GM12864 (cell line): ENCODE results near the gene ZBTB45.

ENCODE experiments used
- DNase-seq: peaks from one replicate; pipeline ENCODE4 v3.0.0-alpha.2; 2011; ENCODE audit warnings: low read depth
- H3K4me3 ChIP-seq: 2 replicates; pipeline ENCODE4 v1.5.1; 2011; ENCODE audit warnings: mild to moderate bottlenecking, low read depth, low read length, control low read depth
- TF ChIP-seq, protein P1 (sequence below): IDR thresholded peaks from 2 replicates; pipeline ENCODE4 v1.5.1; 2011; ENCODE audit warnings: low read depth, mild to moderate bottlenecking, moderate library complexity, low read length, control low read depth, inconsistent platforms; ENCODE audit errors: missing control alignments

ZBTB45 gene

DNA sequence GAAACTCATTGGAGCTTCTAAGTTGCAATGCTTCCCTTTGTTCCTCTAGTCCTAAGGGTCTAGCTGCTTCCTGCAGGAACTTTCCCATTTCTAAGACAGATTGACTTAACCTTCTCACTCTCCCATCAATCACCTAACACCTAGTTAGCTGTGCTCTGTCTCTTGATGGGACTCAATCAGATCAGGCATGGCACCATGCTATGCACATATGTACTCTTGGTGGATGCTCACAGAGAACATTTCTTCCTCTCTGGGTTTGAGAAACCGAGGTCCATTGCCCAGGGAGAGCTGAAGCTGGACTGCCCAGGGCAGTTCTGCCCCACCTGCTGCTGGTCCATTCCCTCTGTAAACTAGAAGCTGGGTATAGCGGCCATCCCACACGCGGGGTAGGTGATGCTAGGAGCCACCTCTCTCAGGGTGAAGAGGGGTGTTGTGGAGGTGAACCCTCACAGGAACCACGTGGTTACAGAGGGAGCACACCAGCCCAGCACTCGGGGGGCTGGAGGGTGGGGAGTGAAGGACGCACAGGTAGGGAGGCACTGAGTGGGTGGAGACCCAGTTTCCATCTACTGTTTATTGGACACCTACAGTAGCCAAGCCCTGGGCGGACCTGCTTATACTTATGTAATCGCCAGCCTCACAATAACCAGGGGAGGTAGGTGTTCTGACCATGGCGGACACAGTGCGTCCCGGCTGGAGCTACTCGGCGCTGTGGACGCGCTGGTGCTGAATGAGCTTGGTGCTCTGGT, 41.9 kb upstream of the ZBTB45 start:
- TF ChIP-seq, protein P1, sequence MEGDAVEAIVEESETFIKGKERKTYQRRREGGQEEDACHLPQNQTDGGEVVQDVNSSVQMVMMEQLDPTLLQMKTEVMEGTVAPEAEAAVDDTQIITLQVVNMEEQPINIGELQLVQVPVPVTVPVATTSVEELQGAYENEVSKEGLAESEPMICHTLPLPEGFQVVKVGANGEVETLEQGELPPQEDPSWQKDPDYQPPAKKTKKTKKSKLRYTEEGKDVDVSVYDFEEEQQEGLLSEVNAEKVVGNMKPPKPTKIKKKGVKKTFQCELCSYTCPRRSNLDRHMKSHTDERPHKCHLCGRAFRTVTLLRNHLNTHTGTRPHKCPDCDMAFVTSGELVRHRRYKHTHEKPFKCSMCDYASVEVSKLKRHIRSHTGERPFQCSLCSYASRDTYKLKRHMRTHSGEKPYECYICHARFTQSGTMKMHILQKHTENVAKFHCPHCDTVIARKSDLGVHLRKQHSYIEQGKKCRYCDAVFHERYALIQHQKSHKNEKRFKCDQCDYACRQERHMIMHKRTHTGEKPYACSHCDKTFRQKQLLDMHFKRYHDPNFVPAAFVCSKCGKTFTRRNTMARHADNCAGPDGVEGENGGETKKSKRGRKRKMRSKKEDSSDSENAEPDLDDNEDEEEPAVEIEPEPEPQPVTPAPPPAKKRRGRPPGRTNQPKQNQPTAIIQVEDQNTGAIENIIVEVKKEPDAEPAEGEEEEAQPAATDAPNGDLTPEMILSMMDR = no peak

DNA sequence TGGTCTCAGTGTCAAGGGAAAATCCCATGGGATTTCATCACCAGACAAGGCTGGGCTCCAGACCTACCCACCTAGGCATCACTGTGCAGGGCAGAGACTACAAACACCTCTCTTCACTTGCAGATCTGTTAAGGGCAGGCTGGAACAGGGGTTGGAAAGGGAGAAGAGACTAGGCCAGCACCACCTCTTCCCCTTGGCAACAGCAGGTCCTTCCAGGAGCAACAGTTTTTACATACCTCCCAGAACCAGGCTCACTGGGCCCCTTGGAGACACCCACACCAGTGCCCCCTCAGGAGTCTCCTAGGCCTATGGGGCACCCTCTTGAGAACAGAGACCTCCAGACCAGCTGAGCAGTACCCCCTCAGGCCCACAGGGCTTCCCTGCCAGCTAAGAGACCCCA, 41.3 kb upstream of the ZBTB45 start:
- TF ChIP-seq, protein P1 = no peak
- no peak overlapping the region for H3K4me3 ChIP-seq
- no peak for DNase-seq

More for the DNA sequence above, 41.9 kb upstream of the ZBTB45 start:
- H3K4me3 ChIP-seq = no peak overlapping the region
- DNase-seq = no peak

DNA sequence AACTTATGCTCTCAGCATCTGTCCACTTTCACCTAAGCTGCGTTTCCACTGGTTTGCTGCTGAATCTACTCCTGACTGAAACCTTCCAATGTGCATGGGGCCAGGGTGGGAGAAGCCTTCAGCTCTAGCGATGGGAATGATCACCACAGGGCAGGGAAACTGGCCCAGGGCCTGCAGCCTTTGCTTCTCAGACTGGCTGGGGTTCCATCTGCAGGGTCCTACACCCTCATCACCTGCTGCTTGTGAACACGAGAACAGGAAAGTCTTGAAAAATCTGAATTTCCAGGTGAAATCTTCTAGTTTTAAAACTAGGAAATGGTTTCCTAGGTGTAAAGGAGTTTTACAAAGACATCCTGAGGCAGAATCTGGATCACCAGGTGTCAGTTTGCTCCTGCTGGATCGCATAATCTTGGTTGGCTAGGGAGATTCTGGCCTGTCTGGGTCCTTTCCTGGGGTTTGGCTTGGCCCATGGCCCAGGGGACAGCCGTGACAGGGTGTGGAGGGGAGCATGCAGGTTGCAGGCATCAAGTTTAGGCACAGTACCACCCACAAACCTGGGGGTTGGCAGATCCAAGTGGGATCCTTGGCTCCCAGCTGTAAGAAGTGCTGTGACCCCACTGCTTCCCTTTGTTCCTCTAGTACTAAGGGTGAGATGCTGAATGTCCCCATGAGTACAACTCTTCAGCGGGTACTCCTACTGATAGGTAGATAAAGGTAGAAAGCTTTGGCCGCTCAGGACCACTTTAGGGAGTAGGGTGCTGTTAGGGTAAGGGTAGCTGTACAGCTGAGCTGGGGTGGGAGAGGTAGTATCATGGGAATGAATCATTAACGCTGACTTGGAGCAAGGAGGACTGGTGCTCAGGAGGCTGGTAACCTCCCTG, 40.6 kb upstream of the ZBTB45 start:
- no peak for DNase-seq
- peak overlapping the region; percentile 77 for H3K4me3 ChIP-seq
- TF ChIP-seq, protein P1 = no peak

DNA sequence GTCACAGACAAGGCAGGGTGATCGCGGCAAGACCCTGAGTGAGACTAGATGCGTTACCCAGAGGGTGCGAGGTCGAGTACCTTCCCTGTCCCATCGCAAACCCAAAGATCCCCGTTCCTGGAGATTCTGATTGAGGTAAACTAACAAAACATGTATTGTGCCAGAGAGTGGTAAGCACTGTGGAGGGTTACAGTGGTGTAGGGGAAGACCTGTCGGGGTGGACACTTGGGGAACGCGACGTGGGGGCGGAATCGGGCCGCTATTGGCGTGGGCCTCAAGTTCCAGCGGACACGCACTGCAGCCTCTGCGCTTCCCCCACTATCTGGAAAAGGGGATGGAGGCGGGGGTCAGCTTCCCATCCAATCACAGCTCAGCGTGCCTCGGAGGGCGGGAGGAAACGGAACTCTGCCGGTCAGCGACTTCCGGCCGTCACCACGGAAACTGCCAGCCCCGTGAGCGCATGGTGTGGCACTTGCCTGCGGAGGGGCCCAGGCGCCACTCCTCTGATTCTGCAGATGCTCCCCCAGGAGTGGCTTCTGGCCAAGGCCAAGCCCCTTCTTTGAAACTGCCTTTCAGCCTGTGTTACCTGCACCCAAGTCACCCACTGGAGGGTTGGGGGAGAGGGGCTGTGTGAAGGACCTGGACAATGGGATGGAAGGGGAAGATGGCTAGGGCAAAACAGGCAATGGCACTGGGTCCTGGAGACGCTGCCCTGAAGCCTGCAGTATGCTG, 39.8 kb upstream of the ZBTB45 start:
- DNase-seq = peak; percentile 76
- H3K4me3 ChIP-seq = peak overlapping the region; percentile 77
- TF ChIP-seq, protein P1 = no peak

DNA sequence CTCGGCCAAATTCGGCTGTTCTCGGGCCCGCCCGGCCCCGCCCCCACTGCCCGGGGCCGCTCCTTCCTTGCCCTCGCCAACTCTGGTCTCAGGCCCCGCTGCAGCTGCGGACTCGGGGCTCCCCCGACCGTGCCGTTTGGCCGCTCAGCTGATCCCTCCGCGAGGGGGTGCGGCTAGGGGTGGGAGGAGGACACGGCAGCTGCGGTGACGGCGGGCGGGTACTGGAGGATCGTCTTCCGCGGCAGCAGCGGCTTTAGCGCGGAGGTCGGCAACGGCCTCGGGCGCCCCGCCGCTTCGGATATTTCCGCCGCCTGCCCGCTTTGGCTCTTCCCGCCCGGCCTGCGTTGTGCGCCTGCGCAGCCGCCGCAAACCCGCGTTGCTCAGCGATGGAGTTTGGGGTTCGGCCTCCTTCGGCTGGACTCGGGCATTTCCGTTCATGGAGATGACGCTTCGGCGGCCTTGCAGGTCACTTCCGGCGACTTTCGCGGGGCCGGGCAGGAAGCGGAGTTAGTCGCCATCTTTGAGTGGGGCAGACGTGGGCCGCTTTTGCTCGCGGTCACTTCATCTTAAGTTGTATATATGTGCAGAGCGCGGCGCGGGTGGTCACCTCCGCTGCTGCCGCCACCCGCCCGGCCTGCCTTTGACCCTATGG, 39.1 kb upstream of the ZBTB45 start:
- peak overlapping the region; percentile 89 for H3K4me3 ChIP-seq
- DNase-seq = peak; percentile 95
- TF ChIP-seq, protein P1 = no peak

DNA sequence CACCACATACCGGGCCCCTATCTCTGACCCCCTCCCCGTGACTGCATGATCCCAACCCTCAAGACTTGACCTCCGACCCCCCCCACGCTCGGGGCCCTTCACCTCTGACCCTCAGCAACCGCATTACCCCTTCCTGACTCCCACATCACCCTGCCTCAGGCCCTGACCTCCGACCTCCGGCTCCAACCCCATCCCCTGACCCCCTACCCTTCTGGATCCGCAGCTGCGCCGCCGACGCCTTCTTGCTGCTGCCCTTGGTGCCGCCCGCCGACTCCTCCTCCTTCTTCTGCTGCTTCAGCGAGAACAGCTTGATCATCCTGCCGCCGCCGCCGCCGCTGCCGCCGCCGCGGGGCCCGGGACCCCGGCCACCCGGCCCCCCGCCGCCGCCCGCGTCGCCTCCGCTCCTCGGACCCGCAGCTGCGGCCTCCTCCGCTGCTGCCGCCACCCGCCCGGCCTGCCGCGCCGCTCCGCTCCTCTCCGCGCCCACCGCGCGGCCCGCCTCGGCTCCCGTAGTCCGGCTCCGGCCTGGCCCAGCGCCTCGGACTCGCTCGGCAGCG, 38.5 kb upstream of the ZBTB45 start, which contains the start of gene UBE2M:
TSS of gene UBE2M (minus strand) at position 546 of the 557 bp plus-strand sequence. CDS start at position 316, 230 bp downstream.
- DNase-seq = no peak
- TF ChIP-seq, protein P1 = no peak
- H3K4me3 ChIP-seq = peak within 1 kb of the TSS; percentile 89
